ENCODE results near the gene LSMEM2.

DNA sequence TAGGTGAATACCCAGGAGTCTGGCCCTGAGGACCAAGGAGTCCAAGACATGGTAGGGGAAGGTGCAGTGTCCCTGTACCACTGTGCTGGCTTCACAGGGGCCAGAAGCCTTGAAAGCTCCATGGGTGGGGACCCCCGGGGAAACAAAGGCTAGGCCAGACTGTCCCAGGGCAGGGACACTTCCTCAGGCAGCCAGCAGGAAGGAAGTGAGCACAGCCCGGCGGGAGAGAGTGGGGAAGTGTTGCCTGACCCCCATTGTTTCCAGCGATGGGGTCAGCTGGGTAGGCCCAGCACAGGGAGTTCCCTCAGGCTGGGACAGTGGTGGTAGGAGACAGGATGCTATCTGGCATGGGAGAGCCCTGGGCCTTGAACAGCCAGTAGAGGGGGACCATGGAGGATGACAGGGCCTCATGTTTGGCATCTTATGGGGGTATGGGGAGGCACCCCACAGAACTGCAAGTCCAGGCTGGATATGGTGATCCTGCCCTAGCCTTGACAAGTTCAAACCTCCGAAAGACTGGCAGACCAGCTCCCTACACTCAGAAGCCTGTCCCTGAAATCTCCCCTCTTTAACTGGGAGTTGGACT is 44.8 kb downstream of the LSMEM2 start:
- TF ChIP-seq CREM (CRISPR knock-in tag; IDR thresholded peaks at IDR 0.05), result no peak
- no peak for TF ChIP-seq ATF2 (CRISPR knock-in tag; IDR thresholded peaks at IDR 0.05; ENCODE audit: borderline replicate concordance, low read depth)
- no peak for TF ChIP-seq CTCF (IDR thresholded peaks at IDR 0.05)
- TF ChIP-seq NFYB (CRISPR knock-in tag; conservative IDR thresholded peaks at IDR 0.05; ENCODE audit: low read depth), result no peak
- TF ChIP-seq, protein P1, sequence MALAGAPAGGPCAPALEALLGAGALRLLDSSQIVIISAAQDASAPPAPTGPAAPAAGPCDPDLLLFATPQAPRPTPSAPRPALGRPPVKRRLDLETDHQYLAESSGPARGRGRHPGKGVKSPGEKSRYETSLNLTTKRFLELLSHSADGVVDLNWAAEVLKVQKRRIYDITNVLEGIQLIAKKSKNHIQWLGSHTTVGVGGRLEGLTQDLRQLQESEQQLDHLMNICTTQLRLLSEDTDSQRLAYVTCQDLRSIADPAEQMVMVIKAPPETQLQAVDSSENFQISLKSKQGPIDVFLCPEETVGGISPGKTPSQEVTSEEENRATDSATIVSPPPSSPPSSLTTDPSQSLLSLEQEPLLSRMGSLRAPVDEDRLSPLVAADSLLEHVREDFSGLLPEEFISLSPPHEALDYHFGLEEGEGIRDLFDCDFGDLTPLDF (CRISPR knock-in tag; IDR thresholded peaks at IDR 0.05), result no peak
- TF ChIP-seq IRF1 (CRISPR knock-in tag; IDR thresholded peaks at IDR 0.05), result no peak
- no peak for TF ChIP-seq FOXJ3 (CRISPR knock-in tag; IDR thresholded peaks at IDR 0.05; ENCODE audit: borderline replicate concordance)
- TF ChIP-seq ATF3 (CRISPR knock-in tag; conservative IDR thresholded peaks at IDR 0.05), result no peak
- TF ChIP-seq, protein P2, sequence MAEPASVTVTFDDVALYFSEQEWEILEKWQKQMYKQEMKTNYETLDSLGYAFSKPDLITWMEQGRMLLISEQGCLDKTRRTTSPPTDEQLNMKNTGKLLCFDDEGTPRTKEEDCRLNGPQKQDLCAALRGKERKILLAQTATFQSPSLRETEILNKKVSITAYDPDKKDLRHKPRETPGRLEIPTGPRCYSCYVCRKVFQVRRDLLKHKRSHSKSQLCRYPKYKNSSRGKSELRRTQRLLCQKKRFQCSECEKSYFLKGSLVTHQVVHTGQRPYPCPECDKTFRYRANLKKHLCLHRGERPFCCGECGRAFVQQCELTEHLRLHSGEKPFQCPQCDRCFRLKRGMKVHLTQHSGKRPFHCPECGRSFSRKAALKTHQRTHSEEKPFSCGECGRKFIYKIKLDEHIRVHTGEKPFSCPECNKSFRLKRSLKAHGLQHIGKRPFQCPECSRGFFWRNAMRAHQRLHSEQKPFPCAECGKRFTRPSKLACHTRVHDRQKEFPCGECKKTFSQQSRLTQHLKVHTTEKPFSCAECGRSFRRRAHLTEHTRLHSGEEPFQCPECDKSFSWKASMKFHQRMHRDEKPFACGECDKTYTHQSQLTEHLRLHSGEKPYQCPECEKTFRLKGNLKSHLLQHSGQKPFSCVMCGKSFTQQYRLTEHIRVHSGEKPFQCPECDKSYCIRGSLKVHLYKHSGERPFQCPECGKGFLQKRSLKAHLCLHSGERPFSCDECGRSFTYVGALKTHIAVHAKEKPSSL (CRISPR knock-in tag; conservative IDR thresholded peaks at IDR 0.05), result no peak
- no peak for TF ChIP-seq NFE2L1 (CRISPR knock-in tag; IDR thresholded peaks at IDR 0.05)
- TF ChIP-seq TCF7 (CRISPR knock-in tag; IDR thresholded peaks at IDR 0.05; ENCODE audit: low read depth), result no peak
- TF ChIP-seq NR2C2 (CRISPR knock-in tag; IDR thresholded peaks at IDR 0.05), result no peak

All from WTC11 (cell line).